Measurements from ENCODE around the gene IMMT. TPM values are rescaled to one million over a fixed set of nuclear protein-coding genes. Genes with fewer than 3 reads are reported as not detected.

The IMMT gene
- total and polyA plus RNA-seq, 2 donors (not counting 3 experiments of a cell fraction or from before 2014, with no cell fraction given) = 35.6 to 112 TPM

DNA sequence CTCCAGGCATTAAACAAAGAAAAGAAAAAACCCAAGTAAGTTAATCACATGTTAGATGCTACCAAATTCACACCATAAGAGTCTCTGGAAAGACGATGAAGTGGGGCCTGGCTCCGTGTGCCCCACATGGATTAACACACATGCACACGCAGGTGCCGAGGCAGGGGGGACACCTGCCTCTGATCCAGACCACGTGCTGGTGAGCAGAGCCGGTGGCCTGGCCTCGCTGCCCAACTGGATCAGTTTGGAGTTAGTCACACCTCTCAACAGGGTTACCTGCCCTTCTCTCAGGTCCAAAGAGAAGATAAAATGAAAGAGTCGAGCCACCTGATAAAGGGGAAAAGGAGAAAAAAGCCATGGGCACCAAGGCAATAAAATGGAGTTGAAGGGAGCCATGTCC, 44.5 kb upstream of the IMMT start:
- intact Hi-C loops (cut with micrococcal nuclease) = no loop called here
- ChIA-PET CTCF (no interaction called here), POLR2A (no interaction called here)
- Histone ChIP-seq H3K4me1 (ENCODE audit: control insufficient read depth, extremely low read depth, insufficient read depth, low read length) (no peaks in the 10 kb centered on the region), H3K4me3 (replicated peaks in 1 of 3; ENCODE audit: insufficient read depth in 1 of 3, low read depth in 1 of 3, low read length in 3 of 3) (no peak overlapping the region), H2AFZ (ENCODE audit: low read depth, low read length) (no peak overlapping the region), H3K9me1 (replicated peaks; ENCODE audit: control insufficient read depth, extremely low read depth, insufficient read depth, low read length) (no peaks in the 10 kb centered on the region), H4K20me1 (replicated peaks; ENCODE audit: control insufficient read depth, extremely low read depth, insufficient read depth, low read length) (no peaks in the 10 kb centered on the region), H3K9me3 (replicated peaks; ENCODE audit: control insufficient read depth, insufficient read depth, low read length) (no peaks in the 10 kb centered on the region), H3K4me2 (ENCODE audit: insufficient read depth, low read length) (no peak overlapping the region), H3K27me3 (ENCODE audit: control insufficient read depth in 2 of 2, insufficient read depth in 2 of 2, low read length in 2 of 2) (peaks cover 4 to 10% of the 10 kb centered on the region in 2 experiments), H3K9ac (replicated peaks; ENCODE audit: extremely low read depth, insufficient read depth, low read length) (no peak overlapping the region), H3K36me3 (ENCODE audit: control insufficient read depth in 2 of 2, extremely low read depth in 1 of 2, insufficient read depth in 2 of 2, low read length in 2 of 2) (no peaks in the 10 kb centered on the region), H3K79me2 (ENCODE audit: control insufficient read depth, insufficient read depth, low read length) (no peaks in the 10 kb centered on the region), H3K27ac (ENCODE audit: insufficient read depth, low read depth, low read length) (no peak overlapping the region)
- TF ChIP-seq, protein P1, sequence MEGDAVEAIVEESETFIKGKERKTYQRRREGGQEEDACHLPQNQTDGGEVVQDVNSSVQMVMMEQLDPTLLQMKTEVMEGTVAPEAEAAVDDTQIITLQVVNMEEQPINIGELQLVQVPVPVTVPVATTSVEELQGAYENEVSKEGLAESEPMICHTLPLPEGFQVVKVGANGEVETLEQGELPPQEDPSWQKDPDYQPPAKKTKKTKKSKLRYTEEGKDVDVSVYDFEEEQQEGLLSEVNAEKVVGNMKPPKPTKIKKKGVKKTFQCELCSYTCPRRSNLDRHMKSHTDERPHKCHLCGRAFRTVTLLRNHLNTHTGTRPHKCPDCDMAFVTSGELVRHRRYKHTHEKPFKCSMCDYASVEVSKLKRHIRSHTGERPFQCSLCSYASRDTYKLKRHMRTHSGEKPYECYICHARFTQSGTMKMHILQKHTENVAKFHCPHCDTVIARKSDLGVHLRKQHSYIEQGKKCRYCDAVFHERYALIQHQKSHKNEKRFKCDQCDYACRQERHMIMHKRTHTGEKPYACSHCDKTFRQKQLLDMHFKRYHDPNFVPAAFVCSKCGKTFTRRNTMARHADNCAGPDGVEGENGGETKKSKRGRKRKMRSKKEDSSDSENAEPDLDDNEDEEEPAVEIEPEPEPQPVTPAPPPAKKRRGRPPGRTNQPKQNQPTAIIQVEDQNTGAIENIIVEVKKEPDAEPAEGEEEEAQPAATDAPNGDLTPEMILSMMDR (IDR thresholded peaks at IDR 0.05; ENCODE audit: extremely low read depth in 1 of 2, insufficient read depth in 1 of 2, low read depth in 1 of 2, low read length in 2 of 2) = no peak
- TF ChIP-seq MAX (IDR thresholded peaks at IDR 0.05; ENCODE audit: insufficient read depth, insufficient read length) (no peak), FOS (IDR thresholded peaks at IDR 0.05; ENCODE audit: borderline replicate concordance, insufficient read depth, low read length) (no peak), POLR2AphosphoS5 (IDR thresholded peaks at IDR 0.05; ENCODE audit: insufficient read depth, low read depth, low read length) (no peak), GATA2 (IDR thresholded peaks at IDR 0.05; ENCODE audit: insufficient read depth, insufficient read length, low read depth, low read length) (no peak), POLR2A (IDR thresholded peaks at IDR 0.05; ENCODE audit: low read depth, low read length) (no peak), EZH2 (IDR thresholded peaks at IDR 0.05; ENCODE audit: borderline replicate concordance, low read depth, low read length, severe bottlenecking) (no peak)
- FAIRE-seq = no peak
- dilution Hi-C loops (cut with MboI; ENCODE audit: extremely low pct_ligation_motif_present, low sequenced_read_pairs) = no loop called here
- no peak for DNase-seq (ENCODE audit: low read depth, low spot score)
- BruUV-seq (replicated peaks) = no TSS peak

Data from endothelial cell of umbilical vein (primary cell).